ENCODE measurements around the gene PDGFRA.
"Not testable (repeated sequence)": the region's sequence is repeated elsewhere in the genome, so short reads cannot be mapped to it uniquely, and the experiment has no call there.

PDGFRA gene

GRCh38 chr4:54330896-54331295 is 101.8 kb downstream of the PDGFRA start:
- DNase-seq, result no peak

- DNase-seq, result no peak
Measured at GRCh38 chr4:54332542-54332941, 103.4 kb downstream of the PDGFRA start.

GRCh38 chr4:54333657-54334056 is 104.6 kb downstream of the PDGFRA start:
- DNase-seq, result no peak

GRCh38 chr4:54334769-54335168 is 105.7 kb downstream of the PDGFRA start:
- not testable (repeated sequence) for DNase-seq

GRCh38 chr4:54337009-54337408 is 107.9 kb downstream of the PDGFRA start:
- no peak for DNase-seq

- DNase-seq, result not testable (repeated sequence)
Measured at GRCh38 chr4:54342067-54342466, 113.0 kb downstream of the PDGFRA start.
